ENCODE data around the gene MMP13.

Gene MMP13

DNA sequence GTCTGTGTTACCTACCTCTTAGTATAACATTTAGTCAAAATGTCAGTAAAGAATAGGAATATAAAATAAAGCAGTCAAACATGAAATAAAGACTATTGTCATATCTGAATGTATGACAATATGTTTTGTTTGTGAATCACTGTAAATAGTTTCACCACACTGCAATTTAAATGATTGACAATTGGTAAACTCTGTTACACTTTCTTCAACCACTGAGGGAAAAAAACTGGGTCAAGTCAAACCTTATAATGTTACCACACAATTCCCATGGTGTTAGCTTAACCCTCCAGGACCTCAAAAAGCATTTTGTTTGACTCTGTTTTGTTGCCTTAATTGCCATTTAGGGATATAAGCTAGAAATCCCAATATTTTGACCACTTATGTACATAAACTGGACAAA is 10.5 kb upstream of the MMP13 start:
- Histone ChIP-seq H3K4me1 (no peaks in the 10 kb centered on the region), H3K27me3 (ENCODE audit: control insufficient read depth, insufficient read depth, low read length) (no peaks in the 10 kb centered on the region), H3K79me2 (no peaks in the 10 kb centered on the region), H2AFZ (no peak overlapping the region), H3K9ac (no peak overlapping the region), H3K4me3 (ENCODE audit: low read depth, low read length) (no peak overlapping the region), H3K4me2 (ENCODE audit: low read length) (no peak overlapping the region), H3K27ac (no peak overlapping the region), H3K36me3 (ENCODE audit: control insufficient read depth, insufficient read depth, low read length) (no peaks in the 10 kb centered on the region), H3K9me3 (ENCODE audit: control insufficient read depth, low read length) (no peaks in the 10 kb centered on the region)
- TF ChIP-seq, protein P1, sequence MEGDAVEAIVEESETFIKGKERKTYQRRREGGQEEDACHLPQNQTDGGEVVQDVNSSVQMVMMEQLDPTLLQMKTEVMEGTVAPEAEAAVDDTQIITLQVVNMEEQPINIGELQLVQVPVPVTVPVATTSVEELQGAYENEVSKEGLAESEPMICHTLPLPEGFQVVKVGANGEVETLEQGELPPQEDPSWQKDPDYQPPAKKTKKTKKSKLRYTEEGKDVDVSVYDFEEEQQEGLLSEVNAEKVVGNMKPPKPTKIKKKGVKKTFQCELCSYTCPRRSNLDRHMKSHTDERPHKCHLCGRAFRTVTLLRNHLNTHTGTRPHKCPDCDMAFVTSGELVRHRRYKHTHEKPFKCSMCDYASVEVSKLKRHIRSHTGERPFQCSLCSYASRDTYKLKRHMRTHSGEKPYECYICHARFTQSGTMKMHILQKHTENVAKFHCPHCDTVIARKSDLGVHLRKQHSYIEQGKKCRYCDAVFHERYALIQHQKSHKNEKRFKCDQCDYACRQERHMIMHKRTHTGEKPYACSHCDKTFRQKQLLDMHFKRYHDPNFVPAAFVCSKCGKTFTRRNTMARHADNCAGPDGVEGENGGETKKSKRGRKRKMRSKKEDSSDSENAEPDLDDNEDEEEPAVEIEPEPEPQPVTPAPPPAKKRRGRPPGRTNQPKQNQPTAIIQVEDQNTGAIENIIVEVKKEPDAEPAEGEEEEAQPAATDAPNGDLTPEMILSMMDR (IDR thresholded peaks at IDR 0.05): no peak

DNA sequence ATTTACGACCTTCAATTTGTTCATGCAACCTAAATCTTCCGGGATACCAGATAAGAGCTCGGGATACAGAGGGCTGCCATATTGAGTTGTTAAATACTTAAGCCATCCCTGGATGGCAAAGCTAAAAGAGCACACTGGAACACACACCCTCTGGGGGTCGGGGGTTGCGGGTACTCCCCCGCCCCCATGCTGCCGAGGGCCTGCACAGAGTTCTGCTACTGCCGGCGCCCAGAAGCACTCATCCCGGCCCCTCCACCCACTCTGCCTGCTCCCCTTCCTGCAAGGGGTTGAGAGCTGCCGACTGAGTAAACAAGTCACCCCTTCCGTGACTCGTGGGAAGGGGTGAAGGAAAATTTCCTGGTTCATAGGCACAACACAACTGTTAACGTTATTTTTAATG is 9.3 kb upstream of the MMP13 start:
- no peaks in the 10 kb centered on the region for H3K9me3 ChIP-seq (ENCODE audit: control insufficient read depth, low read length)
- no peak overlapping the region for H3K9ac ChIP-seq
- no peaks in the 10 kb centered on the region for H3K36me3 ChIP-seq (ENCODE audit: control insufficient read depth, insufficient read depth, low read length)
- TF ChIP-seq, protein P1 (IDR thresholded peaks at IDR 0.05): no peak
- no peak overlapping the region for H2AFZ ChIP-seq
- no peak overlapping the region for H3K27ac ChIP-seq
- no peaks in the 10 kb centered on the region for H3K79me2 ChIP-seq
- no peak overlapping the region for H3K4me2 ChIP-seq (ENCODE audit: low read length)
- H3K4me3 ChIP-seq (ENCODE audit: low read depth, low read length): no peak overlapping the region
- H3K27me3 ChIP-seq (ENCODE audit: control insufficient read depth, insufficient read depth, low read length): no peaks in the 10 kb centered on the region
- H3K4me1 ChIP-seq: no peaks in the 10 kb centered on the region

DNA sequence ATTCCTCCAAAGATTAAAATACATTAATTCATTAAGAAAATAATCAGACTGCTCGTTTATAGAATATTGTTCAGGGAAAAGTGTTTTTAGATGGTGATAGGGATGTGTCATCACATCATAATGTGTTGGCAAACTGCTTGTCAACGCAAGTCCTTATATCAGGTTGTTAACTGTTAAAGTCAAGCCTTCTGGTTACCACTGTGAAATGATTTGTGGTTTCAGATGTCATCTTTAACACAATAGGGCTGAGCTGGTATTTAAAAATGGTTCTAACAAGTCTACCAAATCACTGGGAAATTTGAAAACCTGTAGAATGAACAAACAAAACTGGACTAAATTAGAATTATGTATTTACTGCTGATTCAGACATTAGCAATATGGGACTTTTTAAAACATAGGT is 2.4 kb upstream of the MMP13 start:
- H3K27ac ChIP-seq: no peak overlapping the region
- H3K36me3 ChIP-seq (ENCODE audit: control insufficient read depth, insufficient read depth, low read length): no peaks in the 10 kb centered on the region
- no peaks in the 10 kb centered on the region for H3K27me3 ChIP-seq (ENCODE audit: control insufficient read depth, insufficient read depth, low read length)
- no peak overlapping the region for H3K9ac ChIP-seq
- TF ChIP-seq, protein P1 (IDR thresholded peaks at IDR 0.05): no peak
- no peak overlapping the region for H3K4me2 ChIP-seq (ENCODE audit: low read length)
- no peaks in the 10 kb centered on the region for H3K79me2 ChIP-seq
- no peaks in the 10 kb centered on the region for H3K4me1 ChIP-seq
- H3K4me3 ChIP-seq (ENCODE audit: low read depth, low read length): no peak overlapping the region
- no peak overlapping the region for H2AFZ ChIP-seq
- H3K9me3 ChIP-seq (ENCODE audit: control insufficient read depth, low read length): no peaks in the 10 kb centered on the region

DNA sequence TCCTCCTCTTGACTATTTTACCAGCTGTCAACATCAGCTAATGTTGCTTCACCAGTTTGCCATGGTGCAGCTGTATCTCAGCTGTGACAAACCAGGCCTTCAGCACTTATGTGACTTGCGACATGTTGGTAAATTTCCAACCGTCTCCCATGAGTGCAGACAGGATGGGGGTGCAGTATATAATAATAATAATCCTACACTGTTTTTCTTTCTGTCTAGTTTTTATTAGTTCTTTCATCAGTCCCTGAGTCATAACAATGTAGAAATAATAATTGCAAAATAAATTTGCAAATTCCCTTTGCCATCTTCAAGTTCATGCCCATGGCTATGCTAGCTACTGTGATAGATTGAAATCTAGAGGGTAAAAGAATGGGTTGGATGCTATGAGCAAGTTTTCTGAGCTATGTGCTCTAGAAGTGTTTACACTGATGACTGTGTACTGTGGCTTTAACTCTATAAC is 4.9 kb downstream of the MMP13 start:
- H3K4me3 ChIP-seq (ENCODE audit: low read depth, low read length): no peak overlapping the region
- H3K4me2 ChIP-seq (ENCODE audit: low read length): no peak overlapping the region
- no peaks in the 10 kb centered on the region for H3K4me1 ChIP-seq
- H3K27me3 ChIP-seq (ENCODE audit: control insufficient read depth, insufficient read depth, low read length): no peaks in the 10 kb centered on the region
- no peaks in the 10 kb centered on the region for H3K9me3 ChIP-seq (ENCODE audit: control insufficient read depth, low read length)
- H3K9ac ChIP-seq: no peak overlapping the region
- TF ChIP-seq, protein P1 (IDR thresholded peaks at IDR 0.05): no peak
- no peaks in the 10 kb centered on the region for H3K36me3 ChIP-seq (ENCODE audit: control insufficient read depth, insufficient read depth, low read length)
- no peak overlapping the region for H3K27ac ChIP-seq
- H3K79me2 ChIP-seq: no peaks in the 10 kb centered on the region
- no peak overlapping the region for H2AFZ ChIP-seq

DNA sequence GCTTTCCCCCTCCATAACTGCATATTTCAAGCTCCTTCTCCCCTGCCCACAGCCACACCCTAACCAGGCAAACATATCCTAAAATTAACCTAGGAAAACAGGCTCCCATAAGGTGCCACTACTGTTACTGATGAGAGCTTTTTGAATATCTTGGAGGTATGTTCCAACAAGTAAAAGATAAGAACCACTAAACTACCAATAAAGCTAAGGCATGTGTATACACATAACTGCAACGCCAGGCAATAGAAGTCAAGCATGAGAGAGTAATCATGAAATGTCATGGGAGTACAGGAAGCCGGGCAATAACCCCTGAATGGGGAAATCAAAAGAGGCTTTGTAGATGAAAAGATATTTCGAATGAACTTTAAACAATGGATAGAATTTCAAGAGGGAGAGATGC is 9.3 kb downstream of the MMP13 start:
- Histone ChIP-seq H3K4me1 (no peaks in the 10 kb centered on the region), H2AFZ (no peak overlapping the region), H3K4me2 (ENCODE audit: low read length) (no peak overlapping the region), H3K9me3 (ENCODE audit: control insufficient read depth, low read length) (no peaks in the 10 kb centered on the region), H3K36me3 (ENCODE audit: control insufficient read depth, insufficient read depth, low read length) (no peaks in the 10 kb centered on the region), H3K27me3 (ENCODE audit: control insufficient read depth, insufficient read depth, low read length) (no peaks in the 10 kb centered on the region), H3K27ac (no peak overlapping the region), H3K4me3 (ENCODE audit: low read depth, low read length) (no peak overlapping the region), H3K9ac (no peak overlapping the region), H3K79me2 (no peaks in the 10 kb centered on the region)
- TF ChIP-seq, protein P1 (IDR thresholded peaks at IDR 0.05): no peak

Measured in parathyroid adenoma (tissue), 2 donors.